ENCODE data around the gene UGCG. TPM values are rescaled to one million over a fixed set of nuclear protein-coding genes. Genes with fewer than 3 reads are reported as not detected.

Gene UGCG
- total RNA-seq, 1 experiment from 2014 or later, result 23.3 TPM

DNA sequence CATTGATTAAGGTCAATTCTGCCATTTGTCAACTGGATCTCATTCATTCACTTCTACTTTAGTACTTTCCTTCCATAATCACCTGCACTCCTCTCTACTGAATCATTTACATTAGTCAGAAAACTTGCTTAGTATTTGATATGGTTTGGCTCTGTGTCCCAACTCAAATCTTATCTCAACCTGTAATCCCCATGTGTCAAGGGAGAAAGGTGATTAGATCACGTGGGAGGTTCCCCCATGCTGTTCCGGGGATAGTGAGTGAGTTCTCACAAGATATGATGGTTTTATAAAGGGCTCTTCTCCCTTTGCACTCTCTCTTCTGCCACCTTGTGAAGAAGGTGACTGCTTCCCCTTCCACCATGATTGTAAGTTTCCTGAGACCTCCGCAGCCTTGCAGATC lies 23.7 kb upstream of the UGCG start:
- Histone ChIP-seq H4K20me1 (ENCODE audit: control insufficient read depth, insufficient read depth, insufficient read length) (no peaks in the 10 kb centered on the region), H3K27me3 (ENCODE audit: insufficient read depth, low read length) (no peaks in the 10 kb centered on the region), H2BK20ac (ENCODE audit: low read depth, low read length, poor library complexity, severe bottlenecking) (no peak overlapping the region), H3K9me3 (ENCODE audit: control insufficient read depth, low read depth, low read length) (no peaks in the 10 kb centered on the region), H3K4ac (ENCODE audit: low read depth, low read length) (no peak overlapping the region), H2BK5ac (ENCODE audit: insufficient read length, low read length) (no peak overlapping the region), H3K4me1 (ENCODE audit: insufficient read depth, low read length) (peaks cover 11% of the 10 kb centered on the region; the same call in 1 of the 2 replicates), H3K9ac (ENCODE audit: extremely low read depth, insufficient read length, low read length) (no peak overlapping the region), H2BK120ac (ENCODE audit: low read depth, low read length, poor library complexity, severe bottlenecking) (no peak overlapping the region), H3K27ac (ENCODE audit: insufficient read length, low read depth, low read length) (no peak overlapping the region), H4K8ac (replicated peaks; ENCODE audit: insufficient read length, low read depth, low read length) (no peak overlapping the region), H3K79me2 (ENCODE audit: insufficient read depth, low read length) (no peaks in the 10 kb centered on the region), H2AK5ac (ENCODE audit: insufficient read length, low read length) (no peak overlapping the region), H3K56ac (ENCODE audit: insufficient read length, low read depth, low read length) (no peak overlapping the region), H3K23me2 (ENCODE audit: insufficient read length, low read depth, low read length, poor library complexity, severe bottlenecking) (no peaks in the 10 kb centered on the region), H2AFZ (ENCODE audit: low read length) (no peak overlapping the region), H3K14ac (ENCODE audit: insufficient read depth, low read length) (no peak overlapping the region), H4K5ac (ENCODE audit: insufficient read length, low read depth, low read length) (no peak overlapping the region), H2BK15ac (ENCODE audit: low read depth, low read length) (no peak overlapping the region), H2BK12ac (ENCODE audit: insufficient read length, low read depth, low read length) (no peak overlapping the region), H4K91ac (ENCODE audit: insufficient read length, low read depth, low read length) (no peak overlapping the region), H3K4me2 (ENCODE audit: insufficient read depth, insufficient read length, low read length) (no peak overlapping the region), H3K79me1 (ENCODE audit: insufficient read depth, low read depth, low read length, poor library complexity, severe bottlenecking) (no peaks in the 10 kb centered on the region), H3T11ph (ENCODE audit: low read length) (no peak overlapping the region), H3K23ac (ENCODE audit: insufficient read length, low read depth, low read length) (no peak overlapping the region), H3K18ac (ENCODE audit: insufficient read length, low read depth, low read length) (no peak overlapping the region)
- DNase-seq, result no peak
- TF ChIP-seq, protein P1, sequence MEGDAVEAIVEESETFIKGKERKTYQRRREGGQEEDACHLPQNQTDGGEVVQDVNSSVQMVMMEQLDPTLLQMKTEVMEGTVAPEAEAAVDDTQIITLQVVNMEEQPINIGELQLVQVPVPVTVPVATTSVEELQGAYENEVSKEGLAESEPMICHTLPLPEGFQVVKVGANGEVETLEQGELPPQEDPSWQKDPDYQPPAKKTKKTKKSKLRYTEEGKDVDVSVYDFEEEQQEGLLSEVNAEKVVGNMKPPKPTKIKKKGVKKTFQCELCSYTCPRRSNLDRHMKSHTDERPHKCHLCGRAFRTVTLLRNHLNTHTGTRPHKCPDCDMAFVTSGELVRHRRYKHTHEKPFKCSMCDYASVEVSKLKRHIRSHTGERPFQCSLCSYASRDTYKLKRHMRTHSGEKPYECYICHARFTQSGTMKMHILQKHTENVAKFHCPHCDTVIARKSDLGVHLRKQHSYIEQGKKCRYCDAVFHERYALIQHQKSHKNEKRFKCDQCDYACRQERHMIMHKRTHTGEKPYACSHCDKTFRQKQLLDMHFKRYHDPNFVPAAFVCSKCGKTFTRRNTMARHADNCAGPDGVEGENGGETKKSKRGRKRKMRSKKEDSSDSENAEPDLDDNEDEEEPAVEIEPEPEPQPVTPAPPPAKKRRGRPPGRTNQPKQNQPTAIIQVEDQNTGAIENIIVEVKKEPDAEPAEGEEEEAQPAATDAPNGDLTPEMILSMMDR (conservative IDR thresholded peaks at IDR 0.05), result no peak
- Mint-ChIP-seq H3K4me3 (no peak overlapping the region), H3K27ac (no peak overlapping the region), H3K9me3 (peaks cover 0 to 7% of the 10 kb centered on the region in 2 experiments; a peak in 2 of 5 replicates), H3K27me3 (ENCODE audit: low read depth) (no peaks in the 10 kb centered on the region), H3K4me1 (peaks cover 30 to 37% of the 10 kb centered on the region in 2 experiments), H3K36me3 (ENCODE audit: insufficient read depth in 1 of 3, low read depth in 3 of 3) (peaks cover 0 to 14% (median 3%) of the 10 kb centered on the region in 3 experiments; a peak in 5 of 7 replicates)
- WGBS (ENCODE audit: extremely low coverage, insufficient read length, low lambda C conversion rate), result no CpG with 5 or more reads among the region's 3 CpGs

Data from H9 (cell line).